Astrocyte (in vitro differentiated cells and primary cell): ENCODE measurements around the gene DOK7.

Experiments used
- CTCF ChIP-seq: IDR thresholded peaks from 2 replicates; pipeline ENCODE4 v1.5.1; 2011; ENCODE audit warnings: low read depth, mild to moderate bottlenecking, inconsistent platforms, low read length, moderate library complexity; ENCODE audit not compliant: insufficient read depth
- EZH2 ChIP-seq: IDR thresholded peaks from 2 replicates; pipeline ENCODE4 v1.6.1; 2012; ENCODE audit warnings: mild to moderate bottlenecking, low read length, inconsistent platforms; ENCODE audit not compliant: insufficient read depth

- TF ChIP-seq EZH2: no peak
- TF ChIP-seq CTCF: no peak
These were observed 50.7 kb downstream of the DOK7 start for GRCh38 chr4:3513807-3514206.
